Spleen (tissue), 7 donors: ENCODE data around the gene AFDN.

Experiments used
- POLR2AphosphoS5 ChIP-seq, 3 donors: sonication (generic); formaldehyde crosslinking; IDR thresholded peaks; one replicate each; pipeline ENCODE4 v1.5.1; 2017; ENCODE audit warnings: antibody characterized with exemption in 3 of 3
- TF ChIP-seq, protein P1 (sequence below), 11 experiments: fragments of 200-600 bp in 7 of 11; fragments of 450-650 bp in 4 of 11; sonication (generic) in 4 of 11; IDR thresholded peaks in 8 of 11; conservative IDR thresholded peaks in 3 of 11; 1 replicate in 7 of 11; 2 replicates in 4 of 11; pipeline versions ENCODE4 v1.4.0 to v1.8.0; 2016 to 2021; ENCODE audit warnings: antibody characterized with exemption in 11 of 11, inconsistent platforms in 4 of 11, mild to moderate bottlenecking in 1 of 11
- donor health status: DM: no; HTN: no; CAD: no; lungs with moderate emphysema.
- donor health status: DM: no; HTN: no; CAD: no.
- donor health status: DM: no; HTN: no; CAD: no.

DNA sequence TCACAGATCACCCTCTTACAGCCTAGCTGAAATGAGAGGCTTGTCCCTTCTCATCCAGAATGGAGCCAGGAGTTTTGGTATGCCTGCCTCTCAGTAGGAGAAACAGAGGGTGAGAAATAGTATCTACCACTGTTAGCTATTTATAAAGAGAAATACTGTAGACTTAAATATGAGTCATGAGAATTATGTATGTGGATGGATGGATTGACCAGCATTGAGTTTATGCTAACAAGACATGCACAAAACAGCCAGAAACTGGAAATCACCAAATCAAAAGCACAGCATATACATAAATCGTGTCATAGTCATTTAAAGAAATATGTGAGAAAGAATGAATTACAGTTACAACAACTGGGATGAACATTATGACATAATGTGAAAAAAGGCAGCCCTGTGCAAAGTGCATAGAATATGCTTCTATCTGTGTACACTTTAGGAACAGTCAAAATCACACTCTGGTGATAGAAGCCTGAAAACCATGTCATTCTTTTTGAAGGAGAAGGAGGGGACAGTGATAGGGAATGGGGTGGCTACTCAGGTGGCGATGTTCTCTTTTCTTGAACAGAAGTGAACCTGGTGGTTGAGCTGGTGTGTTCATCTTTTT, 90.9 kb downstream of the AFDN start:
- TF ChIP-seq, protein P1, sequence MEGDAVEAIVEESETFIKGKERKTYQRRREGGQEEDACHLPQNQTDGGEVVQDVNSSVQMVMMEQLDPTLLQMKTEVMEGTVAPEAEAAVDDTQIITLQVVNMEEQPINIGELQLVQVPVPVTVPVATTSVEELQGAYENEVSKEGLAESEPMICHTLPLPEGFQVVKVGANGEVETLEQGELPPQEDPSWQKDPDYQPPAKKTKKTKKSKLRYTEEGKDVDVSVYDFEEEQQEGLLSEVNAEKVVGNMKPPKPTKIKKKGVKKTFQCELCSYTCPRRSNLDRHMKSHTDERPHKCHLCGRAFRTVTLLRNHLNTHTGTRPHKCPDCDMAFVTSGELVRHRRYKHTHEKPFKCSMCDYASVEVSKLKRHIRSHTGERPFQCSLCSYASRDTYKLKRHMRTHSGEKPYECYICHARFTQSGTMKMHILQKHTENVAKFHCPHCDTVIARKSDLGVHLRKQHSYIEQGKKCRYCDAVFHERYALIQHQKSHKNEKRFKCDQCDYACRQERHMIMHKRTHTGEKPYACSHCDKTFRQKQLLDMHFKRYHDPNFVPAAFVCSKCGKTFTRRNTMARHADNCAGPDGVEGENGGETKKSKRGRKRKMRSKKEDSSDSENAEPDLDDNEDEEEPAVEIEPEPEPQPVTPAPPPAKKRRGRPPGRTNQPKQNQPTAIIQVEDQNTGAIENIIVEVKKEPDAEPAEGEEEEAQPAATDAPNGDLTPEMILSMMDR (IDR thresholded peaks at IDR 0.05 in 8 of 11, conservative IDR thresholded peaks at IDR 0.05 in 3 of 11), result no peak
- no peak for TF ChIP-seq POLR2AphosphoS5 (IDR thresholded peaks at IDR 0.05)
